IMR-90 (cell line): ENCODE measurements around the gene CDADC1. TPM values are rescaled to one million over a fixed set of nuclear protein-coding genes. Genes with fewer than 3 reads are reported as not detected.

Source experiments
- ATAC-seq: fragments of 200-7000 bp; cut with Tn5 transposase; 2 replicates; pipeline ENCODE4 v1.9.1; 2020; ENCODE audit warnings: low read depth, mild to moderate bottlenecking, moderate library complexity
- BruUV-seq: library from RNA; stranded (reverse); fragments of 400-500 nt; replicated peaks from 2 replicates; lab custom pipeline; 2021; lab: Mats Ljungman, UMichigan
- CTCF ChIA-PET: fragments of 300-600 bp; formaldehyde crosslinking; extraction: SDS; loops from one replicate; lab custom pipeline; 2021; ENCODE audit warnings: antibody characterized with exemption; lab: Yijun Ruan, JAX
- POLR2A ChIA-PET: fragments of 300-600 bp; sonication (Branson Sonifier 250); formaldehyde crosslinking; loops from one replicate; lab custom pipeline; 2022; ENCODE audit warnings: antibody characterized with exemption; ENCODE audit not compliant: unreplicated experiment; lab: Charles Lee
- DNase-seq: peaks from one replicate; pipeline ENCODE4 v3.0.0; 2013
- H2AFZ ChIP-seq: replicated peaks from 2 replicates; pipeline ENCODE3; 2013; ENCODE audit warnings: low read length, mild to moderate bottlenecking; ENCODE audit not compliant: poor library complexity
- H2AK5ac ChIP-seq: 2 replicates; pipeline ENCODE4 v1.6.1; 2013; ENCODE audit warnings: low read depth, low read length, inconsistent platforms
- H2AK9ac ChIP-seq: replicated peaks from 2 replicates; pipeline ENCODE3; 2013; ENCODE audit warnings: mild to moderate bottlenecking, low read depth, low read length, moderate library complexity; ENCODE audit not compliant: poor library complexity
- H2BK120ac ChIP-seq: 2 replicates; pipeline ENCODE4 v1.6.1; 2013; ENCODE audit warnings: low read depth, low read length, inconsistent platforms
- H2BK15ac ChIP-seq: 3 replicates; pipeline ENCODE4 v1.6.1; 2013; ENCODE audit warnings: low read depth, low read length, inconsistent platforms
- H2BK20ac ChIP-seq: 2 replicates; pipeline ENCODE4 v1.6.1; 2013; ENCODE audit warnings: low read depth, mild to moderate bottlenecking, inconsistent platforms, low read length, moderate library complexity
- H2BK5ac ChIP-seq: 2 replicates; pipeline ENCODE4 v1.6.1; 2013; ENCODE audit warnings: mild to moderate bottlenecking, low read depth, low read length, inconsistent platforms; ENCODE audit not compliant: poor library complexity, severe bottlenecking
- H3K14ac ChIP-seq: replicated peaks from 2 replicates; pipeline ENCODE4 v1.6.1; 2013; ENCODE audit warnings: low read depth, low read length, inconsistent platforms
- H3K18ac ChIP-seq: 2 replicates; pipeline ENCODE4 v1.6.1; 2013; ENCODE audit warnings: low read depth, low read length, control low read depth
- H3K23ac ChIP-seq: 2 replicates; pipeline ENCODE4 v1.6.1; 2013; ENCODE audit warnings: low read depth, low read length, inconsistent platforms
- H3K27ac ChIP-seq: 2 replicates; pipeline ENCODE4 v1.5.1; 2013; ENCODE audit warnings: mild to moderate bottlenecking, control low read depth, low read length; ENCODE audit not compliant: insufficient read depth
- H3K27me3 ChIP-seq: 2 replicates; pipeline ENCODE4 v1.6.1; 2013; ENCODE audit warnings: low read length; ENCODE audit not compliant: control insufficient read depth, insufficient read depth
- H3K36me3 ChIP-seq: 2 replicates; pipeline ENCODE4 v1.6.1; 2013; ENCODE audit warnings: low read length, mixed read lengths; ENCODE audit not compliant: control insufficient read depth, insufficient read depth
- H3K4ac ChIP-seq: 2 replicates; pipeline ENCODE4 v1.6.1; 2013; ENCODE audit warnings: low read depth, low read length, inconsistent platforms
- H3K4me1 ChIP-seq: 2 replicates; pipeline ENCODE4 v1.6.1; 2013; ENCODE audit warnings: low read length, mixed read lengths; ENCODE audit not compliant: control insufficient read depth, insufficient read depth
- H3K4me2 ChIP-seq: 2 replicates; pipeline ENCODE4 v1.6.1; 2013; ENCODE audit warnings: low read depth, mild to moderate bottlenecking, control low read depth, low read length, moderate library complexity
- H3K4me3 ChIP-seq: 2 replicates; pipeline ENCODE4 v1.5.1; 2013; ENCODE audit warnings: low read depth, mild to moderate bottlenecking, control low read depth, low read length, moderate library complexity; ENCODE audit not compliant: insufficient read depth
- H3K56ac ChIP-seq: 2 replicates; pipeline ENCODE4 v1.6.1; 2013; ENCODE audit warnings: low read length, inconsistent platforms; ENCODE audit not compliant: insufficient read depth; ENCODE audit errors: extremely low read depth
- H3K79me1 ChIP-seq, 2 experiments: 2 replicates each; pipeline ENCODE4 v1.6.1; 2013; ENCODE audit warnings: low read length in 2 of 2, inconsistent platforms in 1 of 2, low read depth in 1 of 2
- H3K9ac ChIP-seq: 2 replicates; pipeline ENCODE4 v1.6.1; 2013; ENCODE audit warnings: low read depth, low read length, control low read depth
- H3K9me1 ChIP-seq: 2 replicates; pipeline ENCODE4 v1.6.1; 2013; ENCODE audit warnings: low read length, inconsistent platforms; ENCODE audit not compliant: insufficient read depth
- H3K9me3 ChIP-seq: 2 replicates; pipeline ENCODE4 v1.6.1; 2013; ENCODE audit warnings: low read length; ENCODE audit not compliant: control insufficient read depth, insufficient read depth
- H4K20me1 ChIP-seq: 2 replicates; pipeline ENCODE4 v1.6.1; 2013; ENCODE audit warnings: low read length, inconsistent platforms; ENCODE audit not compliant: insufficient read depth
- H4K5ac ChIP-seq: 2 replicates; pipeline ENCODE4 v1.6.1; 2013; ENCODE audit warnings: mild to moderate bottlenecking, low read depth, low read length, control low read depth
- H4K8ac ChIP-seq, 2 experiments: 2 replicates each; pipeline ENCODE4 v1.6.1; 2013; ENCODE audit warnings: low read depth in 2 of 2, low read length in 2 of 2, control low read depth in 1 of 2, inconsistent platforms in 1 of 2
- H4K91ac ChIP-seq: 2 replicates; pipeline ENCODE4 v1.6.1; 2013; ENCODE audit warnings: low read depth, low read length, inconsistent platforms; ENCODE audit not compliant: insufficient read depth
- BHLHE40 ChIP-seq: fragments of 150-350 bp; IDR thresholded peaks from 2 replicates; pipeline ENCODE4 v1.6.1; 2016; ENCODE audit warnings: mild to moderate bottlenecking, low read depth, low read length
- CHD1 ChIP-seq: IDR thresholded peaks from 2 replicates; pipeline ENCODE4 v1.6.1; 2012; ENCODE audit warnings: low read depth, low read length, improper control_type of control experiment
- FOS ChIP-seq: fragments of 150-350 bp; IDR thresholded peaks from 2 replicates; pipeline ENCODE4 v1.6.1; 2016; ENCODE audit warnings: low read depth, low read length
- MAFK ChIP-seq: IDR thresholded peaks from 2 replicates; pipeline ENCODE4 v1.6.1; 2012; ENCODE audit warnings: low read depth, low read length, improper control_type of control experiment
- POLR2A ChIP-seq: IDR thresholded peaks from 2 replicates; pipeline ENCODE4 v1.6.1; 2012; ENCODE audit warnings: mild to moderate bottlenecking, low read depth, low read length
- RCOR1 ChIP-seq: IDR thresholded peaks from 2 replicates; pipeline ENCODE4 v1.6.1; 2012; ENCODE audit warnings: mild to moderate bottlenecking, low read length, improper control_type of control experiment; ENCODE audit not compliant: insufficient replicate concordance
- WGBS, 2 experiments: methylation state at CpG; one replicate each; pipeline versions ENCODE4 v1.1.5 to v1.1.7; 2013; ENCODE audit warnings: missing lambda C conversion rate in 2 of 2; ENCODE audit not compliant: insufficient read length in 1 of 2; ENCODE audit errors: extremely low coverage in 2 of 2; 5-methylcytosine and 5-hydroxymethylcytosine counted together
- dilution Hi-C: fragments of 300-500 bp; cut with HindIII; formaldehyde crosslinking; loops from one replicate; pipeline ENCODE4 v1.14.3; 2018; ENCODE audit warnings: low sequenced_read_pairs; ENCODE audit not compliant: unreplicated experiment
- in situ Hi-C: fragments of 300-500 bp; cut with MboI; formaldehyde crosslinking; loops from 3 replicates; pipeline ENCODE4 v1.14.3; 2019; ENCODE audit warnings: low sequenced_read_pairs, inconsistent platforms, mixed read lengths
- intact Hi-C: fragments of 100-400 bp; cut with micrococcal nuclease; formaldehyde crosslinking; loops from 2 replicates; pipeline ENCODE4 v1.10.0; 2022
- polyA plus RNA-seq, 3 experiments: library from polyadenylated mRNA; depleted of rRNA; stranded (reverse); fragments of >200 nt; gene quantifications; 2 replicates each; pipeline ENCODE4 v1.2.3, GENCODE V29; 2012; ENCODE audit warnings: low replicate concordance in 1 of 3
- total RNA-seq: library from RNA; depleted of rRNA; stranded (reverse); fragments of >200 nt; gene quantifications from 2 replicates; pipeline ENCODE4 v1.2.3, GENCODE V29; 2012
- TF ChIP-seq, protein P1 (sequence below): conservative IDR thresholded peaks from 2 replicates; pipeline ENCODE4 v1.5.1; 2012; ENCODE audit warnings: mild to moderate bottlenecking, low read depth, low read length, improper control_type of control experiment
- TF ChIP-seq, protein P2 (sequence below): fragments of 150-350 bp; IDR thresholded peaks from 2 replicates; pipeline ENCODE4 v1.6.1; 2017; ENCODE audit warnings: mild to moderate bottlenecking, antibody characterized with exemption, low read length, low read depth
- TF ChIP-seq, protein P3 (sequence below): fragments of 150-350 bp; IDR thresholded peaks from 2 replicates; pipeline ENCODE4 v1.6.1; 2016; ENCODE audit warnings: low read depth, mild to moderate bottlenecking, low read length, moderate library complexity, borderline replicate concordance

The CDADC1 gene
- total and polyA plus RNA-seq, 2 of the 4 experiments (the other 2 are of a cell fraction): 0.54 to 2.6 TPM

DNA sequence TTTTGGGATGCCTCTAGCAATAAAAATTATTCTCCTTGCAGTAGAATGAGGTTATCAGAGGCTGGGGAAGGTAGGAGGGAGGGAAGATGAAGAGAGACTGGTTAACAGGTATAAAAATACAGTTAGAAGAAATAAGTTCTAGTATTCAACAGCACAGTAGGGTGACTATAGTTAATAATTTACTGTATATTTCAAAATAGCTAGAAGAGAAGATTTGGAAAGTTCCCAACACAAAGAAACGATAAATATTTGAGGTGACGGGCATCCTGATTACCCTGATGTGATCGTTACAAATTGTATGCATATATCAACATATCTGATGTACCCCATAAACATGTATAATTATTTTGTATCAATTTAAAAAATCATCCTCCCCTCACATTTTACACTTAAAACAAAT lies 93.8 kb downstream of the CDADC1 start:
- no peak overlapping the region for H2AFZ ChIP-seq
- intact Hi-C loops: no loop called here
- no peak overlapping the region for H4K8ac ChIP-seq
- H4K91ac ChIP-seq: no peak overlapping the region
- H3K56ac ChIP-seq: no peak overlapping the region
- ATAC-seq (no peak), DNase-seq (no peak)
- H3K27me3 ChIP-seq: no peaks in the 10 kb centered on the region
- in situ Hi-C loops: no loop called here
- ChIA-PET POLR2A (no interaction called here), CTCF (no interaction called here)
- WGBS, 2 experiments: no CpG with 5 or more reads among the region's 3 CpGs
- no peak overlapping the region for H3K14ac ChIP-seq
- H3K36me3 ChIP-seq: peaks cover 4% of the 10 kb centered on the region; the same call in 1 of the 2 replicates
- no peaks in the 10 kb centered on the region for H3K79me1 ChIP-seq
- no peak overlapping the region for H3K18ac ChIP-seq
- H3K23ac ChIP-seq: no peak overlapping the region
- H3K9ac ChIP-seq: no peak overlapping the region
- H3K4me1 ChIP-seq: peaks cover 11% of the 10 kb centered on the region; the same call in 1 of the 2 replicates
- H4K5ac ChIP-seq: no peak overlapping the region
- dilution Hi-C loops: no loop called here
- H3K27ac ChIP-seq: no peak overlapping the region
- no peak overlapping the region for H3K4me3 ChIP-seq
- no TSS peak for BruUV-seq
- no peak overlapping the region for H2AK9ac ChIP-seq
- no peak overlapping the region for H2BK15ac ChIP-seq
- H2BK120ac ChIP-seq: no peak overlapping the region
- no peaks in the 10 kb centered on the region for H4K20me1 ChIP-seq
- TF ChIP-seq, protein P1, sequence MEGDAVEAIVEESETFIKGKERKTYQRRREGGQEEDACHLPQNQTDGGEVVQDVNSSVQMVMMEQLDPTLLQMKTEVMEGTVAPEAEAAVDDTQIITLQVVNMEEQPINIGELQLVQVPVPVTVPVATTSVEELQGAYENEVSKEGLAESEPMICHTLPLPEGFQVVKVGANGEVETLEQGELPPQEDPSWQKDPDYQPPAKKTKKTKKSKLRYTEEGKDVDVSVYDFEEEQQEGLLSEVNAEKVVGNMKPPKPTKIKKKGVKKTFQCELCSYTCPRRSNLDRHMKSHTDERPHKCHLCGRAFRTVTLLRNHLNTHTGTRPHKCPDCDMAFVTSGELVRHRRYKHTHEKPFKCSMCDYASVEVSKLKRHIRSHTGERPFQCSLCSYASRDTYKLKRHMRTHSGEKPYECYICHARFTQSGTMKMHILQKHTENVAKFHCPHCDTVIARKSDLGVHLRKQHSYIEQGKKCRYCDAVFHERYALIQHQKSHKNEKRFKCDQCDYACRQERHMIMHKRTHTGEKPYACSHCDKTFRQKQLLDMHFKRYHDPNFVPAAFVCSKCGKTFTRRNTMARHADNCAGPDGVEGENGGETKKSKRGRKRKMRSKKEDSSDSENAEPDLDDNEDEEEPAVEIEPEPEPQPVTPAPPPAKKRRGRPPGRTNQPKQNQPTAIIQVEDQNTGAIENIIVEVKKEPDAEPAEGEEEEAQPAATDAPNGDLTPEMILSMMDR: no peak
- TF ChIP-seq, protein P2, sequence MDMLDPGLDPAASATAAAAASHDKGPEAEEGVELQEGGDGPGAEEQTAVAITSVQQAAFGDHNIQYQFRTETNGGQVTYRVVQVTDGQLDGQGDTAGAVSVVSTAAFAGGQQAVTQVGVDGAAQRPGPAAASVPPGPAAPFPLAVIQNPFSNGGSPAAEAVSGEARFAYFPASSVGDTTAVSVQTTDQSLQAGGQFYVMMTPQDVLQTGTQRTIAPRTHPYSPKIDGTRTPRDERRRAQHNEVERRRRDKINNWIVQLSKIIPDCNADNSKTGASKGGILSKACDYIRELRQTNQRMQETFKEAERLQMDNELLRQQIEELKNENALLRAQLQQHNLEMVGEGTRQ: no peak
- TF ChIP-seq BHLHE40 (no peak), RCOR1 (no peak), CHD1 (no peak), FOS (no peak), MAFK (no peak), POLR2A (no peak)
- TF ChIP-seq, protein P3, sequence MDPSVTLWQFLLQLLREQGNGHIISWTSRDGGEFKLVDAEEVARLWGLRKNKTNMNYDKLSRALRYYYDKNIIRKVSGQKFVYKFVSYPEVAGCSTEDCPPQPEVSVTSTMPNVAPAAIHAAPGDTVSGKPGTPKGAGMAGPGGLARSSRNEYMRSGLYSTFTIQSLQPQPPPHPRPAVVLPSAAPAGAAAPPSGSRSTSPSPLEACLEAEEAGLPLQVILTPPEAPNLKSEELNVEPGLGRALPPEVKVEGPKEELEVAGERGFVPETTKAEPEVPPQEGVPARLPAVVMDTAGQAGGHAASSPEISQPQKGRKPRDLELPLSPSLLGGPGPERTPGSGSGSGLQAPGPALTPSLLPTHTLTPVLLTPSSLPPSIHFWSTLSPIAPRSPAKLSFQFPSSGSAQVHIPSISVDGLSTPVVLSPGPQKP: no peak
- no peak overlapping the region for H2BK5ac ChIP-seq
- no peaks in the 10 kb centered on the region for H3K9me3 ChIP-seq
- H3K4ac ChIP-seq: no peak overlapping the region
- H3K9me1 ChIP-seq: peaks cover 9% of the 10 kb centered on the region
- H3K4me2 ChIP-seq: no peak overlapping the region
- H2AK5ac ChIP-seq: no peak overlapping the region
- no peak overlapping the region for H2BK20ac ChIP-seq
